ENCODE results near the gene TRAF2. TPM values are rescaled to one million over a fixed set of nuclear protein-coding genes. Genes with fewer than 3 reads are reported as not detected.
A peak's percentile ranks its signal among the peaks of the same experiment; 100 is the strongest.

Gene TRAF2
- total RNA-seq, 6 experiments from 2014 or later, result 5.8 to 8.8 (median 7.1) TPM

DNA sequence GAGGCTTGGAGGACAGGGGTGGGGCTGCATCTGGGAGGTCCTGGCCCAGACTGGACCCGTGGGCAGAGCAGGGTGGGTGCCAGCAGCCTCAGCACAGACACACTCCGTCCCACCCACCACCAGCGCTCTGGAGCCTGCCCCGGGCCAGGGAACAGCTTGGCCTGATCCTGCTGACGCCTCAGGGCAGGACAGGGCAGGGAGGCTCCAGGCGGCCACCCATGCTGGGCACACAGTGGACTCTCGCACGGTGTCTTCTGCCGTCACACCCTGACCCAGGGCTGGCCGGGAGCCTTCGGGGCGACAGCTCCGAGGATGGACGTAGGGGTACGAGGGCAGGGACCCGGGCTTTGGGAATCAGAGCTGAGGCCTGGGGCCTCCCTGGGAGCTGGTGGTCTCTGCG is 82.8 kb downstream of the TRAF2 start:
- no peaks in the 10 kb centered on the region for H3K9me3 ChIP-seq
- no peaks in the 10 kb centered on the region for H3K36me3 ChIP-seq
- TF ChIP-seq, protein P1, sequence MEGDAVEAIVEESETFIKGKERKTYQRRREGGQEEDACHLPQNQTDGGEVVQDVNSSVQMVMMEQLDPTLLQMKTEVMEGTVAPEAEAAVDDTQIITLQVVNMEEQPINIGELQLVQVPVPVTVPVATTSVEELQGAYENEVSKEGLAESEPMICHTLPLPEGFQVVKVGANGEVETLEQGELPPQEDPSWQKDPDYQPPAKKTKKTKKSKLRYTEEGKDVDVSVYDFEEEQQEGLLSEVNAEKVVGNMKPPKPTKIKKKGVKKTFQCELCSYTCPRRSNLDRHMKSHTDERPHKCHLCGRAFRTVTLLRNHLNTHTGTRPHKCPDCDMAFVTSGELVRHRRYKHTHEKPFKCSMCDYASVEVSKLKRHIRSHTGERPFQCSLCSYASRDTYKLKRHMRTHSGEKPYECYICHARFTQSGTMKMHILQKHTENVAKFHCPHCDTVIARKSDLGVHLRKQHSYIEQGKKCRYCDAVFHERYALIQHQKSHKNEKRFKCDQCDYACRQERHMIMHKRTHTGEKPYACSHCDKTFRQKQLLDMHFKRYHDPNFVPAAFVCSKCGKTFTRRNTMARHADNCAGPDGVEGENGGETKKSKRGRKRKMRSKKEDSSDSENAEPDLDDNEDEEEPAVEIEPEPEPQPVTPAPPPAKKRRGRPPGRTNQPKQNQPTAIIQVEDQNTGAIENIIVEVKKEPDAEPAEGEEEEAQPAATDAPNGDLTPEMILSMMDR (IDR thresholded peaks at IDR 0.05), result no peak
- no peak for TF ChIP-seq POLR2A (IDR thresholded peaks at IDR 0.05)
- no peaks in the 10 kb centered on the region for H3K27me3 ChIP-seq
- no peak overlapping the region for H3K4me3 ChIP-seq
- no peaks in the 10 kb centered on the region for H3K4me1 ChIP-seq
- 86% methylated on average over 9 of the region's 17 CpGs for WGBS (ENCODE audit: insufficient coverage, low coverage, low lambda C conversion rate, missing lambda C conversion rate)
- intact Hi-C loops (cut with DNase I), result no loop called here
- no peak overlapping the region for H3K27ac ChIP-seq
- ATAC-seq (peak in 1 of 4 donors; percentile 17), DNase-seq (no peak)

GRCh38 chr9:136969774-136970173 is 83.5 kb downstream of the TRAF2 start:
- no peak for ATAC-seq
- H3K27ac ChIP-seq, result no peak overlapping the region
- TF ChIP-seq, protein P1 (IDR thresholded peaks at IDR 0.05), result no peak
- TF ChIP-seq POLR2A (IDR thresholded peaks at IDR 0.05), result no peak
- intact Hi-C loops (cut with DNase I), result no loop called here
- no peaks in the 10 kb centered on the region for H3K36me3 ChIP-seq
- DNase-seq, result no peak
- H3K9me3 ChIP-seq, result no peaks in the 10 kb centered on the region
- WGBS (ENCODE audit: insufficient coverage, low coverage, low lambda C conversion rate, missing lambda C conversion rate), result 80% methylated on average over 3 of the region's 5 CpGs
- no peak overlapping the region for H3K4me3 ChIP-seq
- no peaks in the 10 kb centered on the region for H3K27me3 ChIP-seq
- no peaks in the 10 kb centered on the region for H3K4me1 ChIP-seq

DNA sequence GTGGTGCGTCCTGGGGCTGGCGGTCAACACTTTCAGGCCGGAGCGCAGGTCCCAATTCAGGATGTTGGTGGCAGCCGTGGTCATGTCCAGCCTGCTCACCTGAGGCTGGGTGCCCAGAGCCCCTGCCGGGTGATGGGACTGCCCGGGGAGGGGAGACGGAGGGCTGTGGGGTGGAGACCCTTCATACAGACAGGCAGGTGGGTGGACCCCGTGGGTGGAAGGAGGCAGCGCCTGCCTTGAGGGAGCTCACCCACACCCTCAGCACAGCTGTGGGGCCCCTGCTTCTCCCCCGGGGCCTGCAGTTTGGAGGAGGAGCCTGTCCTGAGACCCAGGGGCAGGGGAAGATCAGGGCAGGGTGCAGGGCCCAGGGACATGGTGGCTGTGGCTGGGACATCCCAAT is 84.0 kb downstream of the TRAF2 start:
- Histone ChIP-seq H3K36me3 (no peaks in the 10 kb centered on the region), H3K9me3 (no peaks in the 10 kb centered on the region), H3K4me1 (no peaks in the 10 kb centered on the region), H3K27me3 (no peaks in the 10 kb centered on the region), H3K4me3 (no peak overlapping the region), H3K27ac (no peak overlapping the region)
- WGBS (ENCODE audit: insufficient coverage, low coverage, low lambda C conversion rate, missing lambda C conversion rate), result no CpG with 5 or more reads among the region's 11 CpGs
- intact Hi-C loops (cut with DNase I), result no loop called here
- no peak for DNase-seq
- no peak for TF ChIP-seq POLR2A (IDR thresholded peaks at IDR 0.05)
- TF ChIP-seq, protein P1 (IDR thresholded peaks at IDR 0.05), result no peak
- ATAC-seq, result no peak

GRCh38 chr9:136971746-136972145 is 85.4 kb downstream of the TRAF2 start:
- ATAC-seq (no peak), DNase-seq (no peak)
- intact Hi-C loops (cut with DNase I), result no loop called here
- no peaks in the 10 kb centered on the region for H3K36me3 ChIP-seq
- H3K27me3 ChIP-seq, result no peaks in the 10 kb centered on the region
- H3K4me3 ChIP-seq, result no peak overlapping the region
- no peak for TF ChIP-seq POLR2A (IDR thresholded peaks at IDR 0.05)
- TF ChIP-seq, protein P1 (IDR thresholded peaks at IDR 0.05), result no peak
- no peaks in the 10 kb centered on the region for H3K4me1 ChIP-seq
- H3K27ac ChIP-seq, result no peak overlapping the region
- no peaks in the 10 kb centered on the region for H3K9me3 ChIP-seq
- 69% methylated on average over 6 of the region's 14 CpGs for WGBS (ENCODE audit: insufficient coverage, low coverage, low lambda C conversion rate, missing lambda C conversion rate)

DNA sequence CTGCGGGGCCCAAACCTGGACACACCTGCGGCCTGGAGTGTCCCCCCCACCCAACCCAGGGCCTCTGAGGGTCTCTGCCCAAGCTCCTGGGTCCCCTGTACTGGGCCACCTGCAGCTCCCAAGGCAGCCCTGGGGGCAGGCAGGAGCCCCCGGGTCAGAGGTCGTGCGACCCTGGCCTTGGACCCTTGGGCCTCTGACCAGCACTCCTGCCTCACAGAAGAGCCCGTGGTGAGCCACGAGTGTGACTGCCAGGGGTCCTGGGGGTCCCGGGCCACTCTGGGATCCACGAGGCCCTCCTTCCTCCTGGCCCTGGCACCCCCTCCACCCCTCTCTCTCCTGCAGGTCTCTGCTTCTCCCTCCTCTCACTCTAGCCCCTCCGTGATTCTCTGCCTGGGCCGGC is 86.0 kb downstream of the TRAF2 start:
- Histone ChIP-seq H3K4me3 (no peak overlapping the region), H3K27me3 (no peaks in the 10 kb centered on the region), H3K4me1 (no peaks in the 10 kb centered on the region), H3K27ac (no peak overlapping the region), H3K36me3 (no peaks in the 10 kb centered on the region), H3K9me3 (no peaks in the 10 kb centered on the region)
- WGBS (ENCODE audit: insufficient coverage, low coverage, low lambda C conversion rate, missing lambda C conversion rate), result 100% methylated on average over 2 of the region's 11 CpGs
- ATAC-seq, result no peak
- no peak for DNase-seq
- intact Hi-C loops (cut with DNase I), result no loop called here
- TF ChIP-seq, protein P1 (IDR thresholded peaks at IDR 0.05), result no peak

All from right lobe of liver (tissue), 6 donors.